HG02852 (cell line): ENCODE data around the gene NT5C1B.

ENCODE experiments used
- ATAC-seq: cut with Tn5 transposase; IDR thresholded peaks from one replicate; pipeline ENCODE4 v1.9.1; 2021; ENCODE audit warnings: mild to moderate bottlenecking, moderate library complexity; ENCODE audit not compliant: unreplicated experiment

NT5C1B gene

GRCh38 chr2:18518116-18519111 lies 71.0 kb downstream of the NT5C1B start:
- no peak for ATAC-seq

- ATAC-seq: no peak
These were observed 72.0 kb downstream of the NT5C1B start for GRCh38 chr2:18517386-18517785.

- no peak for ATAC-seq
These were observed 73.3 kb downstream of the NT5C1B start for GRCh38 chr2:18516112-18516511.

- no peak for ATAC-seq
These were observed 74.6 kb downstream of the NT5C1B start for GRCh38 chr2:18514526-18515461.
